Measurements from ENCODE around the gene JAM2. TPM values are rescaled to one million over a fixed set of nuclear protein-coding genes. Genes with fewer than 3 reads are reported as not detected.

Gene JAM2
- polyA plus RNA-seq, 2 donors, result 3.8 to 4.2 TPM

DNA sequence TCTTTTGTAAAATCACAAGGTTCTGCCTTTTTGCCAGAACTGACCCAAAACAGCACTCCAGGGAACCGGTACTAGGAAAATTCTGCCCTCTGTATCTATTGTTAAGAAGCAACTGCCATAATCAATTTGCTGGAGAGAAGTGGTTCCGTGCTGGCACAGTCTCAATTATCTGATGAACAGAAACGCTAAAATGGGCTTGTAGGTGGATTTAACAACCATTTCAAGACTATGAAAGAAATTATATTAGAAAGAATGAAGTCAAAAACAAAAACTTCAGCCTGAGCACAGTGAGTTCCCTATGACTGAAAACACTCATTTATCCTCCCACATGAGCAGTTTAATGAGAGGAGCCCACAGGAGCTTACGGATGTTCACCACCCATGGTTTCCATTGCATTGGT lies 4.4 kb downstream of the JAM2 start:
- H3K27me3 ChIP-seq (ENCODE audit: control insufficient read depth in 1 of 2, insufficient read depth in 2 of 2, low read length in 2 of 2), result no peaks in the 10 kb centered on the region
- no peaks in the 10 kb centered on the region for H3K9me3 ChIP-seq (ENCODE audit: control insufficient read depth in 2 of 2, insufficient read depth in 1 of 2, low read depth in 1 of 2, low read length in 1 of 2)
- WGBS, 2 donors, result 86% methylated on average over 4 of the region's 4 CpGs
- no peak overlapping the region for H3K4me3 ChIP-seq (ENCODE audit: low read depth in 1 of 2, low read length in 2 of 2)
- no peak overlapping the region for H3K27ac ChIP-seq (ENCODE audit: low read depth in 2 of 2, low read length in 1 of 2)
- H3K36me3 ChIP-seq (ENCODE audit: control insufficient read depth in 2 of 2, insufficient read depth in 2 of 2, low read length in 1 of 2), result no peaks in the 10 kb centered on the region
- peaks cover 4 to 7% of the 10 kb centered on the region in 2 donors for H3K4me1 ChIP-seq (ENCODE audit: control insufficient read depth in 2 of 2, insufficient read depth in 2 of 2, low read length in 1 of 2)

DNA sequence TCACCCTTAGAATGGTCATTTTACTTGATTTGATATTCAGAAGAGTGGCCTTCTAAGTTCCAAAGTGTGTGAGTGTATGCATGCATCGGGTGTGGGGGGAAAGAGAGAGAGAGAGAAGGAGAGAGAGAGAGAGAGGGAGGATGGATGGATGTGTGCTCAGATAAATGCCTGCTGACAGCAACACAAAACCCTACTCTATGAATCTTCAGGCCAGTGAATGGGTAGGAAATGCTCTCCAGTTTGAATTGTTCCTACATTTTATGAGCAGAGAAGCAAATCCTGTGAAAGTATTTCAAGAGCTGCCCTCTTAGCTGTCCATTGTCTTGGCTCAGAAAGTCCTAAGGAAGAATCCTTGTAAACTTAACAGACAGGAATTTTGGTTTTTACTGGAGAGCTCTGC lies 7.4 kb downstream of the JAM2 start:
- H3K27me3 ChIP-seq (ENCODE audit: control insufficient read depth in 1 of 2, insufficient read depth in 2 of 2, low read length in 2 of 2), result no peaks in the 10 kb centered on the region
- H3K4me3 ChIP-seq (ENCODE audit: low read depth in 1 of 2, low read length in 2 of 2), result no peak overlapping the region
- no peaks in the 10 kb centered on the region for H3K4me1 ChIP-seq (ENCODE audit: control insufficient read depth in 2 of 2, insufficient read depth in 2 of 2, low read length in 1 of 2)
- 71 to 85% methylated on average over 1 of the region's 1 CpG for WGBS, 2 donors
- H3K9me3 ChIP-seq (ENCODE audit: control insufficient read depth in 2 of 2, insufficient read depth in 1 of 2, low read depth in 1 of 2, low read length in 1 of 2), result no peaks in the 10 kb centered on the region
- H3K36me3 ChIP-seq (ENCODE audit: control insufficient read depth in 2 of 2, insufficient read depth in 2 of 2, low read length in 1 of 2), result no peaks in the 10 kb centered on the region
- H3K27ac ChIP-seq (ENCODE audit: low read depth in 2 of 2, low read length in 1 of 2), result peak overlapping the region in 1 of 2 donors; percentile 42

DNA sequence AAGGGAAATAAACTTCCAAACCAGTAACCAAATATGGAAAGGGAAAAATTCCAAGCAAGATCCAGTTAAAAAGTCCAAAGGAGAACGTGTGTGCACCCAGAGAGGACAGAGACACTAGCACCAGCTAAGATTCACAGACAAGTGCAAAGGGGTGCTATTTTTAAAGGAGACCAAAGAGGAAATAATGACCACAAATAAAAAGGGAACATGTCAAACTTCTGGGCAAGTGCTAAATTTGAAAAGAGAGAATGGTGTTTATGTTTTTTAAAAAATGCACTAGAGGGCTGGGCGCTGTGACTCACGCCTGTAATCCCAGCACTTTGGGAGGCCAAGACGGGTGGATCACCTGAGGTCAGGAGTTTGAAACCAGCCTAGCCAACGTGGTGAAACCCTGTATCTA lies 8.6 kb downstream of the JAM2 start:
- WGBS, 2 donors, result 49% methylated on average over 5 of the region's 5 CpGs
- Histone ChIP-seq H3K27me3 (ENCODE audit: control insufficient read depth in 1 of 2, insufficient read depth in 2 of 2, low read length in 2 of 2) (no peaks in the 10 kb centered on the region), H3K36me3 (ENCODE audit: control insufficient read depth in 2 of 2, insufficient read depth in 2 of 2, low read length in 1 of 2) (no peaks in the 10 kb centered on the region), H3K4me3 (ENCODE audit: low read depth in 1 of 2, low read length in 2 of 2) (no peak overlapping the region), H3K4me1 (ENCODE audit: control insufficient read depth in 2 of 2, insufficient read depth in 2 of 2, low read length in 1 of 2) (no peaks in the 10 kb centered on the region), H3K27ac (ENCODE audit: low read depth in 2 of 2, low read length in 1 of 2) (no peak overlapping the region), H3K9me3 (ENCODE audit: control insufficient read depth in 2 of 2, insufficient read depth in 1 of 2, low read depth in 1 of 2, low read length in 1 of 2) (no peaks in the 10 kb centered on the region)

DNA sequence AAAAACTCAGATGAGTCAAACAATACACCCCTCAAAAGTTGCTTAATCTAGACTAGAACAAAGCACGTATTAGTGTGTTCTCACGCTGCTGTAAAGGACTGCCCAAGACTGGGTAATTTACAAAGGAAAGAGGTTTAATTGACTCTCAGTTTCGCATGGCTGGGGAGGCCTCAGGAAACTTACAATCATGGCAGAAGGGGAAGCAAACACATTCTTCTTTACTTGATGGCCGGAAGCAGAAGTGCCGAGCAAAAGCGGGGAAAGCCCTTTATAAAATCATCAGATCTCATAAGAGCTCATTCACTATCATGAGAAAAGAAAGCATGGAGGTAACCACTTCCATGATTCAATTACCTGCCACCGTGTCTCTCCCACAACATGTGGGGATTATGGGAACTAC lies 10.1 kb downstream of the JAM2 start:
- H3K4me3 ChIP-seq (ENCODE audit: low read depth in 1 of 2, low read length in 2 of 2), result no peak overlapping the region
- no peak overlapping the region for H3K27ac ChIP-seq (ENCODE audit: low read depth in 2 of 2, low read length in 1 of 2)
- H3K36me3 ChIP-seq (ENCODE audit: control insufficient read depth in 2 of 2, insufficient read depth in 2 of 2, low read length in 1 of 2), result no peaks in the 10 kb centered on the region
- no peaks in the 10 kb centered on the region for H3K9me3 ChIP-seq (ENCODE audit: control insufficient read depth in 2 of 2, insufficient read depth in 1 of 2, low read depth in 1 of 2, low read length in 1 of 2)
- no peaks in the 10 kb centered on the region for H3K27me3 ChIP-seq (ENCODE audit: control insufficient read depth in 1 of 2, insufficient read depth in 2 of 2, low read length in 2 of 2)
- 79 to 85% methylated on average over 7 of the region's 7 CpGs for WGBS, 2 donors
- no peaks in the 10 kb centered on the region for H3K4me1 ChIP-seq (ENCODE audit: control insufficient read depth in 2 of 2, insufficient read depth in 2 of 2, low read length in 1 of 2)

DNA sequence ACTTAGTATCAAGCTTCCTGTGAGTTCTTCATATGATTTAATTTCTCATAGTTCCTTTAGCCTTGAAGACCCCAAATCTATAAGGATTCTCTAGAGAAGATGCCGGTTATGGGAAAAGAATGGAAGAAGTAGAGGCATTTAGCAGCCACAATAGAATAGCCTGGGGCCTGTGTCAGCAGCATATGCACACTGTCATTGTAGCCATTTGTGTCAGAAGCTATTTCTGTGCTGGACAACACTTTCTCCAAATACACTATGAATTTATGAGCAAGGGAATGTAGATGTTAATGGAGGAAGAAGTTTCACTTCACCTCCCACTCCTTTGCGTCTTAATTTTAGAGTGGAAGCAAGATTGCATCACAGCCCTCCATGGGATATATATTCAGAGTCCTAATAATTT lies 17.4 kb downstream of the JAM2 start:
- Histone ChIP-seq H3K27me3 (ENCODE audit: control insufficient read depth in 1 of 2, insufficient read depth in 2 of 2, low read length in 2 of 2) (no peaks in the 10 kb centered on the region), H3K9me3 (ENCODE audit: control insufficient read depth in 2 of 2, insufficient read depth in 1 of 2, low read depth in 1 of 2, low read length in 1 of 2) (no peaks in the 10 kb centered on the region), H3K4me3 (ENCODE audit: low read depth in 1 of 2, low read length in 2 of 2) (no peak overlapping the region), H3K27ac (ENCODE audit: low read depth in 2 of 2, low read length in 1 of 2) (no peak overlapping the region), H3K4me1 (ENCODE audit: control insufficient read depth in 2 of 2, insufficient read depth in 2 of 2, low read length in 1 of 2) (no peaks in the 10 kb centered on the region), H3K36me3 (ENCODE audit: control insufficient read depth in 2 of 2, insufficient read depth in 2 of 2, low read length in 1 of 2) (no peaks in the 10 kb centered on the region)
- 95 to 97% methylated on average over 2 of the region's 2 CpGs for WGBS, 2 donors

DNA sequence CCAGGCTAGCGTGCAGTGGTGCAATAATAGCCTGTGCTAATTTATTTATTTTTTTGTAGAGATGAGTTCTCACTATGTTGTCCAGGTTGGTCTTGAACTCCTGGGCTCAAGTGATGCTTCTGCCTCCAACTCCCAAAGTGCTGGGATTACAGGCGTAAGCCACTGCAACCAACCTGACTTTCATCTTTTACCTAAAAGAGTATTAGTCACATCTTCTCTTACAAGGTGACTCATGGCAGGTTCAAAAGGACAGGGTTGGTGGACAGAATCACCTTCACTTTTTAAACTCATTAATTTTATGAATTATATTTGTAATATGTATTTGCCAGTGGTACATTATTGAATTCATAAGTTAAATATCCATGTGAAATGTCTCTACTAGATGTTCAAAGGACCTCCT lies 18.1 kb downstream of the JAM2 start:
- 78 to 86% methylated on average over 2 of the region's 2 CpGs for WGBS, 2 donors
- Histone ChIP-seq H3K27ac (ENCODE audit: low read depth in 2 of 2, low read length in 1 of 2) (no peak overlapping the region), H3K36me3 (ENCODE audit: control insufficient read depth in 2 of 2, insufficient read depth in 2 of 2, low read length in 1 of 2) (no peaks in the 10 kb centered on the region), H3K27me3 (ENCODE audit: control insufficient read depth in 1 of 2, insufficient read depth in 2 of 2, low read length in 2 of 2) (no peaks in the 10 kb centered on the region), H3K4me1 (ENCODE audit: control insufficient read depth in 2 of 2, insufficient read depth in 2 of 2, low read length in 1 of 2) (no peaks in the 10 kb centered on the region), H3K4me3 (ENCODE audit: low read depth in 1 of 2, low read length in 2 of 2) (no peak overlapping the region), H3K9me3 (ENCODE audit: control insufficient read depth in 2 of 2, insufficient read depth in 1 of 2, low read depth in 1 of 2, low read length in 1 of 2) (no peaks in the 10 kb centered on the region)

DNA sequence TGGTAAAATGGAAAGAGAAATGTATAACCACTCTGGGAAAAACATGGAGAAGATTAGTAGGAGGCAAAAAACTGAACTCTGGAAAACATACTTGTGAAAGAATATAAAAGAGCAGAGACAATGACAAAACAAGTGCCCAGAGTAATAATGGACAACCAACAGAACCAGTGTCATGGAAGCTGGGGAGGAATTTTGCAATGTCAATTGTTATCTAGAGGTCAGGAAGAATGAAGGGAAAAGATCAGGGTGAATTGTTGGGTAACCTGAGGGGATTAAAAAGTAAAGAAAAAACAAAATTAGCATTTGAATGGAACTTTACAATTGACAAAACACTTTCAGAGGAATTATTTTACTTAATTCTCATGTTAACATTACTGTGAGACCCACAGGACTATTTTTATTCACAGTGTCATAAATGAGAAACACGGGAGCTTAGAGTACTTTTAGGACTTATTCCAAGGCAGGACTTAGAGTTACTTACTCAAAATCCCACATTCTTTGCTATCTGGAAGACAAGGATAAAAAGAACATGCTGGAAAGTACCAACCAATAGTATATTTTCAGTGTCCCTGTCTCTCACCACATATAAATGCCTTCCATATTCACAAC lies 19.5 kb downstream of the JAM2 start:
- no peaks in the 10 kb centered on the region for H3K4me1 ChIP-seq (ENCODE audit: control insufficient read depth in 2 of 2, insufficient read depth in 2 of 2, low read length in 1 of 2)
- no peaks in the 10 kb centered on the region for H3K27me3 ChIP-seq (ENCODE audit: control insufficient read depth in 1 of 2, insufficient read depth in 2 of 2, low read length in 2 of 2)
- no peaks in the 10 kb centered on the region for H3K9me3 ChIP-seq (ENCODE audit: control insufficient read depth in 2 of 2, insufficient read depth in 1 of 2, low read depth in 1 of 2, low read length in 1 of 2)
- no peak overlapping the region for H3K4me3 ChIP-seq (ENCODE audit: low read depth in 1 of 2, low read length in 2 of 2)
- no peak overlapping the region for H3K27ac ChIP-seq (ENCODE audit: low read depth in 2 of 2, low read length in 1 of 2)
- no peaks in the 10 kb centered on the region for H3K36me3 ChIP-seq (ENCODE audit: control insufficient read depth in 2 of 2, insufficient read depth in 2 of 2, low read length in 1 of 2)
- 19 to 31% methylated on average over 1 of the region's 1 CpG for WGBS, 2 donors

DNA sequence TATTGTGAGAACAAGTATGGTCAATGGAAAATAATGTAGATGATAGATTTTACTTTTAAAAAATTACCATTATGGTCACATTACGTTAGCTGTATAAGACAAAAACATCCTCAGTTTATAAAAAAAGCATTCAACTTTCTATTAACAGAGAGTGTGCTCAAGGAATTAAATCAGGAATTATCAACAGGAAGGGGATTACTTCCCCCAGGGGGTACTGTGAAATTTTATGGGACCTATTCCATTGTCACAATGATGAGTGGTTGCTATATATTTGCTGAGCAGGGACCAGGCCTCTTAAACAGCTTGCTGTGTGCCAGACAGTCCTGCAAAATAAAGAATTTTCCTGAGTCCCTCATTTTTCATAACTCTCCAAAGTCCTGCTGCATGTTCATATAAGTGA lies 21.2 kb downstream of the JAM2 start:
- no peaks in the 10 kb centered on the region for H3K9me3 ChIP-seq (ENCODE audit: control insufficient read depth in 2 of 2, insufficient read depth in 1 of 2, low read depth in 1 of 2, low read length in 1 of 2)
- H3K4me3 ChIP-seq (ENCODE audit: low read depth in 1 of 2, low read length in 2 of 2), result no peak overlapping the region
- WGBS, 2 donors, result 65 to 77% methylated on average over 1 of the region's 1 CpG
- H3K4me1 ChIP-seq (ENCODE audit: control insufficient read depth in 2 of 2, insufficient read depth in 2 of 2, low read length in 1 of 2), result no peaks in the 10 kb centered on the region
- no peak overlapping the region for H3K27ac ChIP-seq (ENCODE audit: low read depth in 2 of 2, low read length in 1 of 2)
- no peaks in the 10 kb centered on the region for H3K27me3 ChIP-seq (ENCODE audit: control insufficient read depth in 1 of 2, insufficient read depth in 2 of 2, low read length in 2 of 2)
- H3K36me3 ChIP-seq (ENCODE audit: control insufficient read depth in 2 of 2, insufficient read depth in 2 of 2, low read length in 1 of 2), result no peaks in the 10 kb centered on the region

DNA sequence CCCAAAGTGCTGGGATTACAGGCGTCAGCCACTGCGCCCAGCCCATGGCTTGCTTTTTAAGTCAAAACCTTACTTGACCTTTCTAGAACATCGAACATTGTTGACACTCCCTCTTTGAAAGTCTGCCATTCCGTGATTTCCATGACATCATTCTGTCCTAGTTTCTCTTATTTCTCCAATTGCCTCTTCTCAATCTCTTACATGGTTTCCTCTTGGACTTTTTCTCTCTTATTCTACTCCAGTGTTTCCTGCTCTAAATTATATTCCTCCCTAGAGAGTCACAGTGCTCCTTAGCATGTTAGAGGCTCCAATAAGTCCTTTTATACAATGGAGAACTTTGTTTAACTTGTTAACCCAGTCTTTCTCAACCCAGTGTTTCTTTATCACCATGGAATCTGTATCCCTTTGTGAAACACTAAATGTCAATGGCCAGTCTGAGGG lies 25.5 kb downstream of the JAM2 start:
- no peak overlapping the region for H3K27ac ChIP-seq (ENCODE audit: low read depth in 2 of 2, low read length in 1 of 2)
- H3K4me3 ChIP-seq (ENCODE audit: low read depth in 1 of 2, low read length in 2 of 2), result no peak overlapping the region
- no peaks in the 10 kb centered on the region for H3K36me3 ChIP-seq (ENCODE audit: control insufficient read depth in 2 of 2, insufficient read depth in 2 of 2, low read length in 1 of 2)
- no peaks in the 10 kb centered on the region for H3K9me3 ChIP-seq (ENCODE audit: control insufficient read depth in 2 of 2, insufficient read depth in 1 of 2, low read depth in 1 of 2, low read length in 1 of 2)
- 79 to 86% methylated on average over 4 of the region's 4 CpGs for WGBS, 2 donors
- no peaks in the 10 kb centered on the region for H3K4me1 ChIP-seq (ENCODE audit: control insufficient read depth in 2 of 2, insufficient read depth in 2 of 2, low read length in 1 of 2)
- H3K27me3 ChIP-seq (ENCODE audit: control insufficient read depth in 1 of 2, insufficient read depth in 2 of 2, low read length in 2 of 2), result no peaks in the 10 kb centered on the region

DNA sequence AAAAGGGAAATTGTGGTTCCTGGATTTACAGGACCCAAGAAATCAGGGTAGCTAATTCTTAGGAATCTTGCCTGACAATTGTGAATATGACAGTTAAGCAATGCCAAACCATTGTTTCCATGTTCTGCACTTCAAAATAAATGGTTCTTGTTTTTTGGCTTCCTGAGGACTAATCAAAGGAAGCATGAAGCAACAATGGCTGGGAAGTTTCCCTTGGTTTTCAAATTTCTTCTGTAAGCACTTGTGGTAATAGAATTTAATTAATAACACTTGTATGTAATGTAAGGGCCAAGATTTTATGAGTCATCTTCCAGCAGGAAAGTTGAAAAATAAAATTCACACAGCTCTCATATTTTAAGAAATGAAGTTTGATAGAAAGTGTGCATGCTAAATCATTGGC lies 31.7 kb downstream of the JAM2 start:
- no peak overlapping the region for H3K27ac ChIP-seq (ENCODE audit: low read depth in 2 of 2, low read length in 1 of 2)

More for the DNA sequence above, 31.7 kb downstream of the JAM2 start:
- Histone ChIP-seq H3K27me3 (ENCODE audit: control insufficient read depth in 1 of 2, insufficient read depth in 2 of 2, low read length in 2 of 2) (no peaks in the 10 kb centered on the region), H3K36me3 (ENCODE audit: control insufficient read depth in 2 of 2, insufficient read depth in 2 of 2, low read length in 1 of 2) (no peaks in the 10 kb centered on the region), H3K4me3 (ENCODE audit: low read depth in 1 of 2, low read length in 2 of 2) (no peak overlapping the region), H3K9me3 (ENCODE audit: control insufficient read depth in 2 of 2, insufficient read depth in 1 of 2, low read depth in 1 of 2, low read length in 1 of 2) (no peaks in the 10 kb centered on the region), H3K4me1 (ENCODE audit: control insufficient read depth in 2 of 2, insufficient read depth in 2 of 2, low read length in 1 of 2) (peaks cover 0 to 2% of the 10 kb centered on the region in 2 donors)

Measured in esophagus (tissue), 2 donors.